ENCODE results near the gene HSP90AA1.

- no peak for TF ChIP-seq POLR2A (IDR thresholded peaks at IDR 0.05)
- TF ChIP-seq, protein P1, sequence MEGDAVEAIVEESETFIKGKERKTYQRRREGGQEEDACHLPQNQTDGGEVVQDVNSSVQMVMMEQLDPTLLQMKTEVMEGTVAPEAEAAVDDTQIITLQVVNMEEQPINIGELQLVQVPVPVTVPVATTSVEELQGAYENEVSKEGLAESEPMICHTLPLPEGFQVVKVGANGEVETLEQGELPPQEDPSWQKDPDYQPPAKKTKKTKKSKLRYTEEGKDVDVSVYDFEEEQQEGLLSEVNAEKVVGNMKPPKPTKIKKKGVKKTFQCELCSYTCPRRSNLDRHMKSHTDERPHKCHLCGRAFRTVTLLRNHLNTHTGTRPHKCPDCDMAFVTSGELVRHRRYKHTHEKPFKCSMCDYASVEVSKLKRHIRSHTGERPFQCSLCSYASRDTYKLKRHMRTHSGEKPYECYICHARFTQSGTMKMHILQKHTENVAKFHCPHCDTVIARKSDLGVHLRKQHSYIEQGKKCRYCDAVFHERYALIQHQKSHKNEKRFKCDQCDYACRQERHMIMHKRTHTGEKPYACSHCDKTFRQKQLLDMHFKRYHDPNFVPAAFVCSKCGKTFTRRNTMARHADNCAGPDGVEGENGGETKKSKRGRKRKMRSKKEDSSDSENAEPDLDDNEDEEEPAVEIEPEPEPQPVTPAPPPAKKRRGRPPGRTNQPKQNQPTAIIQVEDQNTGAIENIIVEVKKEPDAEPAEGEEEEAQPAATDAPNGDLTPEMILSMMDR (IDR thresholded peaks at IDR 0.05), result no peak
Observed at GRCh38 chr14:102085488-102085887, 1.4 kb downstream of the HSP90AA1 start.
